ENCODE data around the gene EFCAB14. TPM values are rescaled to one million over a fixed set of nuclear protein-coding genes. Genes with fewer than 3 reads are reported as not detected.
A peak's percentile ranks its signal among the peaks of the same experiment; 100 is the strongest.
"Not testable (repeated sequence)": the region's sequence is repeated elsewhere in the genome, so short reads cannot be mapped to it uniquely, and the experiment has no call there.

The EFCAB14 gene
- total and polyA plus RNA-seq, 10 of the 15 experiments (the other 5 are each of a cell fraction or from before 2014, with no cell fraction given), result 7.8 to 66.0 (median 41.6) TPM

GRCh38 chr1:46652321-46653100 lies 66.4 kb downstream of the EFCAB14 start:
- BruUV-seq (replicated peaks), result no TSS peak
- Histone ChIP-seq H3K27ac (ENCODE audit: control insufficient read depth, insufficient read depth) (no peak overlapping the region), H3K9ac (ENCODE audit: control insufficient read depth, insufficient read depth, low read length) (no peak overlapping the region), H4K20me1 (ENCODE audit: control insufficient read depth, insufficient read depth) (no peaks in the 10 kb centered on the region), H2AFZ (ENCODE audit: control insufficient read depth, low read depth, low read length) (no peak overlapping the region), H3K4me3 (no peak overlapping the region), H3K9me3 (replicated peaks; ENCODE audit: control insufficient read depth, insufficient read depth, low read length) (peaks cover 4% of the 10 kb centered on the region; the same call in 2 of the 3 replicates), H3K27me3 (replicated peaks in 1 of 2; ENCODE audit: control insufficient read depth in 2 of 2, insufficient read depth in 2 of 2, low read length in 1 of 2) (no peaks in the 10 kb centered on the region), H3K79me2 (ENCODE audit: control insufficient read depth, insufficient read depth, low read length) (no peaks in the 10 kb centered on the region), H3K4me1 (ENCODE audit: control insufficient read depth, insufficient read depth, low read length) (no peaks in the 10 kb centered on the region), H3K4me2 (ENCODE audit: control insufficient read depth, insufficient read depth) (no peak overlapping the region), H3K36me3 (ENCODE audit: control insufficient read depth in 2 of 2, insufficient read depth in 2 of 2, low read length in 1 of 2) (peaks cover 2 to 20% of the 10 kb centered on the region in 2 experiments)
- no peak for ATAC-seq
- WGBS (ENCODE audit: insufficient coverage, insufficient replicate concordance, low lambda C conversion rate, missing lambda C conversion rate), result 83% methylated on average over 6 of the region's 6 CpGs
- ChIA-PET POLR2A (no interaction called here), RAD21 (ENCODE audit: unreplicated experiment) (no interaction called here), CTCF (no interaction called here), SMC1A (ENCODE audit: uncharacterized antibody, unreplicated experiment) (interaction anchor here (0.5 to 0.9 kb wide), 3 partner anchors 12 to 181 kb away, joined by 3 to 4 read pairs (median 3); no protein-coding TSS in a partner anchor)
- TF ChIP-seq SREBF1 (IDR thresholded peaks at IDR 0.05; ENCODE audit: low read length), result no peak
- FAIRE-seq, result no peak
- no peak for DNase-seq (ENCODE audit: low read depth, low spot score)
- intact Hi-C loops (cut with micrococcal nuclease; ENCODE audit: unreplicated experiment), result no loop called here
- in situ Hi-C loops (cut with MboI), result no loop called here

GRCh38 chr1:46651152-46651551 lies 67.8 kb downstream of the EFCAB14 start:
- H3K27ac ChIP-seq (ENCODE audit: control insufficient read depth, insufficient read depth); H3K4me2 ChIP-seq (ENCODE audit: control insufficient read depth, insufficient read depth); H4K20me1 ChIP-seq (ENCODE audit: control insufficient read depth, insufficient read depth); H2AFZ ChIP-seq (ENCODE audit: control insufficient read depth, low read depth, low read length); intact Hi-C loops (cut with micrococcal nuclease; ENCODE audit: unreplicated experiment); H3K4me1 ChIP-seq (ENCODE audit: control insufficient read depth, insufficient read depth, low read length); H3K9ac ChIP-seq (ENCODE audit: control insufficient read depth, insufficient read depth, low read length); in situ Hi-C loops (cut with MboI); CTCF ChIA-PET; FAIRE-seq; H3K9me3 ChIP-seq (replicated peaks; ENCODE audit: control insufficient read depth, insufficient read depth, low read length); H3K4me3 ChIP-seq; DNase-seq (ENCODE audit: low read depth, low spot score); SMC1A ChIA-PET (ENCODE audit: uncharacterized antibody, unreplicated experiment); RAD21 ChIA-PET (ENCODE audit: unreplicated experiment); H3K27me3 ChIP-seq (replicated peaks in 1 of 2; ENCODE audit: control insufficient read depth in 2 of 2, insufficient read depth in 2 of 2, low read length in 1 of 2); POLR2A ChIA-PET; H3K79me2 ChIP-seq (ENCODE audit: control insufficient read depth, insufficient read depth, low read length); ATAC-seq: not testable (repeated sequence)
- TSS peak; percentile 53 for BruUV-seq (replicated peaks)
- 85% methylated on average over 2 of the region's 3 CpGs for WGBS (ENCODE audit: insufficient coverage, insufficient replicate concordance, low lambda C conversion rate, missing lambda C conversion rate)
- peaks cover 2 to 20% of the 10 kb centered on the region in 2 experiments for H3K36me3 ChIP-seq (ENCODE audit: control insufficient read depth in 2 of 2, insufficient read depth in 2 of 2, low read length in 1 of 2)
